Stimulated activated naive CD4-positive, alpha-beta T cell treated with Interleukin-2 at 50 U/mL for 16 hours (primary cell): Measurements from ENCODE around the gene UBQLN1.
"Not testable (repeated sequence)": the region's sequence is repeated elsewhere in the genome, so short reads cannot be mapped to it uniquely, and the experiment has no call there.

Experiments used
- DNase-seq: peaks from one replicate; lab custom pipeline; 2025; lab: John Stamatoyannopoulos, UW

The UBQLN1 gene

DNA sequence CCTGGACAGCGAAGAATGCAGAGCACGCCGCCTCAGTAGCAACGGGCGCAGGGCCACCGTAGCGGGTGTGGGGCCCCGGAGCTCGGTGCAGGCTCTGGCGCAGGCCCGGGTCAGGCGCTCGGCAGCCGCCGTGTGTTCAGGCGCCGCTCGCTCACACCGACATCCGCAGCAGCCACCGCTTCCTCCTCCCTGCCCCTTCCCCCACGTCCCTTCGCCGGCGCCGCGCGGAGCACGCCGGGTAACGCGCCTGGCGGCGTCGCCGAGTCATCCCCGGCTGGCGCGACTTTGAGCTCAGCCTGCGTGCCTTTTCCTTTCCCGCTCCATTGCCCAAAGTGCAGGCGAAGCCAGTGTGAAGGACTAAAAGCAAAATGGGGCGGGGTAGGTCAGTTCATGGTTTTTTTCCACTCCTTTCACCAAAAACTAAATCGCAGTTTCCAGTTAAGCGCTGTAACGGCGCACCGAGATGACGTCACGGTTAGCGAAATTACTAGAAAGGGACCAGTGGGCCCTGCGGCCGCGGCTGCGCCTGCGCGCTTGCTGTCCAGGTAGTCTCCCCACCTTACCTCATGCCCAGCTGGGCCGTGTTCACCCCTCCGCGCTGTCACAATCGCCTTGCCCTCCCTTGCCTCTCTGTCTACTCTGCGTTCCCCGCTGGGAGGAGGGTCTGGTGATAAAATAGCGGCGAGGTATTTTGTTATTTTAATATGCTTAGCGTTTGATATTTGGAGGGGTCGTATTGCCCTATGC, at the start of gene UBQLN1:
TSS of gene UBQLN1 (minus strand) at position 191 of the 747 bp plus-strand sequence. CDS start 279 bp downstream, outside the sequence.
- DNase-seq, result peak; percentile 87

DNA sequence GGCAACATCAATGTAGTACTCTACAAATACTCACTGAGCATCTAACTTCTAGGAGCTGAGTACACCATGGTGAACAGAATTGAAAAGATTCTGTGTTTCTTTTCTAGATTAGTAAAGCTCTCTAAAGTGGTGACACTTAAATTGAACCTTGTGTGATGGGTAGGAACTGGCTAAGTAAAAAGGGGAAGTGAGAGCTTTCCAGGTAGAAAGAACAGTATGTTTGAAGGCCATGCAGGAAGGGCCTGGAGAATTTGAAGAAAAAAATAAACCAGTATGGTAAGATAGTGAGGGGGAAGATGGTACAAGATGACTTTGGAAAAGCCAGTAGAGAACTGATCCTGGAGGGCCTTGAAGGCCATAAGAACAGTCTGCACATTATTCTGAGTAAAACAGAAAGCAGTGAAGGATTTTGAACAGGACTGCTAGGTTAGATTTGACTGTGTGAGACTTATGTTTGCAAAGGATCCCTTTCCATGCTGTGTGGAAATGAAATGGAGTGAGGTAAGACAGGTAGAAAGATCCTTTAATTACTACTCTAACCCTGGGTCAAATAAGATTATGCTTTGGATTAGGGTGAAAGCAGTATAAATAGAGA, 46.7 kb upstream of the UBQLN1 start:
- no peak for DNase-seq

DNA sequence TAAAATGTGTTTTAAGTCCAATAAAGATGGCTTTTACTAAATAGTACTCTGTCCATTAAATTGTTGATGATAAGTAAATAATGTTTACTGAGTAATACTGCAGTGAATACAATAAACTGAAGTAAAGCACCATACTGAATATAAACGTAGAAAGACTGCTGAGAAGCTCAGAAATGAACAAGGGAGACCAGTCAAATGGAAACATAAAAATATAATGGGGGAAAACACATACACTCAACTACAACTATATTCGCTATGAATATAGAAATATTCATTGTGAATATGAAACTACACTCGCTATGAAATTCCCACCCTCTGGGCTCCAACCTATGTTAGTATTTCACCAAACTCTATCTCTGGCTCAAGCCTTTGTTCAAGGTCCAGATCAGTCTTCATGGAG, 41.9 kb upstream of the UBQLN1 start:
- no peak for DNase-seq

DNA sequence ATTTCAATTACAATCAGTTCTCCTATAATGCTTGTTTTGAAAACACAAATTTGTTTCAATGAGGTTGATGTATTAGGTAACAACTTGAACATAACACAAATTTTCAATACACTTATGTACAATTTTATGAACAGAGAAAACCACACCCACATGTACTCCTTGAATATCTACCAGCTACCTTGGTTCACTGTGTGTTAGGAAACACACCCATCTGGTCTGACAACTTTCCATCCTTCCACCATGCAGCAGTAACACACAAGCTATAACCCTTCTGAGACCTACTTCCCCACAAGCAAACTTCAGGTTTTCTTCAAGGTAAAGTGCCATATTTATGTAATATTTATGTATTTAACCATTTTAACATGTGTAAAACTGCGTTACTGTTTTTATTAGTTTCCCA, 36.4 kb upstream of the UBQLN1 start:
- DNase-seq, result no peak

DNA sequence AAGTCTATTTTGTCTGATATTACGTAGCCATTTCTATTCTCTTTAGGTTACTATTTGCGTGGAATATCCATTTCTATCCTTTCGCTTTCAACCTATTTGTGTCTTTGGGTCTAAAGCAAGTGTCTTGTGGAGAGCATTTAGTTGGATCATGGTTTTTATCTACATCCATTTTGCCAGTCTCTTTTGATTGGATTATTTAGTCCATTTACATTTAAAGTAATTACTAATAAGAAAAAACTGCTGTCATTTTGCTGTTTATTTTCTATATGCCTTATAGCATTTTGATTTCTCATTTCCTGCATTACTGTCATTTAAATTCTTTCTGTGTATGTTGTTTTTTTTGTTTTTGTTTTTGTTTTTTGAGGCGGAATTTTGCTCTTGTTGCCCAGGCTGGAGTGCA, 26.0 kb upstream of the UBQLN1 start:
- no peak for DNase-seq

DNA sequence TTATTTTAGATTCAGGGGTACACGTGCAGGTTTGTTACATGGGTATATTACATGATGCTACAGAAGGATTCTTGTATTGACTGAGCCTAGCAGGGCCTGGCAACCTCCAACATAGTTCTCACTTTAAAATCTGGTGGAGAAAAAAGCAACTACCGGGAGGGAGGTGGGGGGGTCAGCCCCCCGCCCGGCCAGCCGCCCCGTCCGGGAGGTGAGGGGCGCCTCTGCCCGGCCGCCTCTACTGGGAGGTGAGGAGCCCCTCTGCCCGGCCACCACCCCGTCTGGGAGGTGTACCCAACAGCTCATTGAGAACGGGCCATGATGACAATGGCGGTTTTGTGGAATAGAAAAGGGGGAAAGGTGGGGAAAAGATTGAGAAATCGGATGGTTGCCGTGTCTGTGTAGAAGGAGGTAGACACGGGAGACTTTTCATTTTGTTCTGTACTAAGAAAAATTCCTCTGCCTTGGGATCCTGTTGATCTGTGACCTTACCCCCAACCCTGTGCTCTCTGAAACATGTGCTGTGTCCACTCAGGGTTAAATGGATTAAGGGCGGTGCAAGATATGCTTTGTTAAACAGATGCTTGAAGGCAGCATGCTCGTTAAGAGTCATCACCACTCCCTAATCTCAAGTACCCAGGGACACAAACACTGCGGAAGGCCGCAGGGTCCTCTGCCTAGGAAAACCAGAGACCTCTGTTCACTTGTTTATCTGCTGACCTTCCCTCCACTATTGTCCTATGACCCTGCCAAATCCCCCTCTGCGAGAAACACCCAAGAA, 21.0 kb upstream of the UBQLN1 start:
- not testable (repeated sequence) for DNase-seq

DNA sequence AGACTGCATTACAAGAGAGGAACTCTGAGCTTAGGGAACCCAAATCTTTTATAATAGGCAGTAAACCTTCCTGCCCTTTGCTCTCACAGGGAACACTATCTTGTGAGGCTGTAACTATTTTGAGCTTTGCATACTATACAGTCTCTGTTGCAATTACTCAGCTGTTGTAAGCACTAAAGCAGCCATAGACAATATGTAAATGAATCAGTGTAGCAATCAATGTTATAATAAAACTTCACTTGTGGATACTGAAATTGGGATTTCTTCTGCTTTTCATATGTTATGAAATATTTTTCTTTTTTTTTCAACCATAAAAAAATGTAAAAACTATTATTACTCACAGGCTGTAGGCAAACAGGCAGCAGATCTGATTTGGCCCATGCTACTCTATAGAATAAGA, 16.7 kb upstream of the UBQLN1 start:
- no peak for DNase-seq

DNA sequence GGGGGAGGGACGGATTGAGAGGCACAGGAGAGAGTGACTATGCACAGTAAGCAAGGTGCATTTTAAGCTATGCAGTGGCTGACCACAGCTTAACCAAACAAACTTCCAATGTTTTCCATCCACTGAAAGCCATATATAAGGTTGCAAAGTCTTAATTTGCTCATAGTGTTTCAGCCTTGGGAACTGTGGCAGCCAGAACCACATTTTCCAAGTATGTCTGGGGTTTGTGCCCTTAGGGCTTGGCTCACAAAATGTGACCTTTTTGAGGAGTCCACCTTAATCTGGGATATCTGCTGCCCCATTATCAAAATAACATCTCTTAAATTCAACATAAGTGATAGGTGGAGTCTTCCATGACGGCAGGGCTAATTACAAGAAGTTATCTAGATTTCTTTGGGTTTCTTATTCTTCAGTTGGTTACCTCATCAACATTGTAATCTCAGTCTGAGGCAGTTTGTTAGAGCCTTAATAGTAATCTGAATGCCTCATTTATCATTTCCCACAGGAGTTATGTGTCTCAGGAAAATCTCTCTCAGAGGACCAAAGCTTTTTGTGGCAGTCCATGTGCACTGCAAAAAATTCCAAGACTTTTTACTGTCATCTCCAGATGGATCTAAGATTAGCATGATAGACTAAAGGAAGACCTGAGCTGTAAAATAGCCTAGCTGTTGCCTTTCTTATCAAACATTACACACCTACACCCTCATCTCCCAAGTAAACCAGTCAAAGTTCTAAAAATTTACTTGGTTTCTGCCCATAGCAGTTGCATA, 15.2 kb upstream of the UBQLN1 start:
- no peak for DNase-seq

DNA sequence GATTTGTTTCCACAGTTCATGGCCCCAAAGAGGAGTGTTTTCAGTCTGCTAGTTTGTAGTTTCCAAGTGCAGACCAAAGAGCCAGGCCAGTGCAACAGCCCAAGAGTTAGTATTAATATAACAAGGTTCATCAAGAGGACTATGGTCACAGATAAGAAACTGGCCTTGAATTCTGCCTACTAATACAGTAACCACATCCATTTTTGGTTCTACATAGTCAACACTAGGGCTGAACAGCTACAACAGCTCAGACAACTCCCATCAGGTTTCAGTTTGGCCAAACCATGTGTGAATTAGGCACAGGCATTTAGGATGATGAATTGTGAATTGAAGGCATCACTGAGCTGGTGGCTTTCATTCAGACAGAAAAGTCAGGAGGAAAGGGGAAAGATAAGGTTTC, 13.8 kb upstream of the UBQLN1 start:
- DNase-seq, result no peak

DNA sequence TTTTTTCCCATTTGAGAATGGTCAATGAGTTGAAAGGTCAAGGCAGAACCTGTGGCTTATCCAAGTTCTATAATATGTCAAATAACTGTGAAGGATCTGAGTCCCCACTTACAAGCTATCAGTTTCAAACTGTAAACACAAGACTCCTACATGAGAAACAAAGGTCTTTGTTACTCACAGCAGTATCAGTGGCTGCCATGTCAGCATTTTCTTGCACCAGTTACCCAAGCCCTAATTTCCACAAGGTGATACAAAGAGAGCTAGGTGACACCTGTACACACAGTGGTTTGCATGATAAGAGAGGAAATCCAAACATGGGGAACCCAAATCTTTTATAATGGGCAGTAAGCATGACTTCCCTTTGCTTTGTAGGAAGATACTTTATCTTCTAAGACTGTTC, 8.0 kb upstream of the UBQLN1 start:
- DNase-seq, result no peak

DNA sequence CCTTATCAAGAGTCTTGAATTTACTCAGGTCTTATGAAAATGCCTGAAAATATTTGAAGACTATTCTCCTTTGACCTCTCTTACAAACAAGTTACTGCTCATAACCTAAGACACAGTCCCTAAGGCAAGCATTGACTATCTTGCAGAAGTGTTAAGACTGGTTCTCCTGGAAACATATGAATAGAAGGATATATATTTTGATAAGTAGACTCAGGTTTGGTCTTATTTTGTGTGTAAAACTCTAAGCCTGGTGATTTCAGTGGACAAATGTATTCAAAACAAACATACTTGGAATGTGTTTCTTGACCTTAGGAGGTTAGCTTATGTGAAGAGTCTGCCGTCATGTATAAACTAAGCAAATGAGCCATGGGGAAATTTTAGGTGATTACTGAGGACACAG, 7.5 kb upstream of the UBQLN1 start:
- DNase-seq, result no peak

DNA sequence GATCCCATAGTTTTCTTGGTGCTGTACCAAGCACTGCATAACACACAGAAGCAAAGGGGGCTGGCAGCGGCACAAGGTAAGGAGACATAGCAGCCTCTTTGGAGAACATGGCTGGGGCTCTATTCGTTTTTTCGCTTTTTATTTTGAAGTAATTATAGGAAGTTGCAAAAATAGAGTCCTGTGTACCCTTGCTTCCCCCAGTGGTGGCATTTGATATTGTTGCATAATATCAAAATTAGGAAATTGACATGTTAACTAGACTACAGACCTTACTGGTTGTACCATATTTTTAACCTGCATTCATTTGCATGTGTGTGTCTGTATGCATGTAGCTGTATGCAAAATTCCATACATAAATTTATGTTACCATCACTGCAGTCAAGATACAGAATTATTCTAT, 6.6 kb upstream of the UBQLN1 start:
- no peak for DNase-seq

DNA sequence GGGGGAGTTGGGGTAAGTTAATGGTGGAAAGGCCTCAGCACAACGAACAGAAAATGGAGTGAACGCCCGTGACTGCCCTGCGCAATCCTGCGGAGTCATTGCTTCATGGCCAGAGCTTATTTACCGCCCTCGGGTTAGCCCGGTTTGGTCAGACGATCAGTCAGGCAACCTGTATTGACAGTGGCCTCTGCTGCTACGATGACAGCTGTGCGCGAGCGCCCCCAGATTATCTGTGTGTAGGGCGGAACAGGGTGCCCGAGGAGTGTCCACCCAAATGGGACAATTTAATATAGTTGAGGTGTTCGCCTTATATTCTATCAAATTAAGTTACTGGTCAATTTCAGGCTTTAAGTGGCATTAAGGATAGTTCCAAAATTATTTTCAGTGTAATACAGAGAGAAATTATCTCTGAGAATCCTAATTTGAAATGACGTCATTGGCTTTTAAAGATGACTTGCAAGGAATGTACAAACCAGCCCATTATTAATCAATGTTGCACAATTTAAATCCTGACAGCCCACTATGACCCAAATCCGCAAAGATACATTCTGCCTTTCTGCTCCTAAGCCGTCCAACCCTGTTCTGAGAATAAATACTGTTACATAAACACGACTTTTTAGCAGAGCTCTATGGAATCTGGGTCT, 879 bp upstream of the UBQLN1 start:
- peak; percentile 38 for DNase-seq

DNA sequence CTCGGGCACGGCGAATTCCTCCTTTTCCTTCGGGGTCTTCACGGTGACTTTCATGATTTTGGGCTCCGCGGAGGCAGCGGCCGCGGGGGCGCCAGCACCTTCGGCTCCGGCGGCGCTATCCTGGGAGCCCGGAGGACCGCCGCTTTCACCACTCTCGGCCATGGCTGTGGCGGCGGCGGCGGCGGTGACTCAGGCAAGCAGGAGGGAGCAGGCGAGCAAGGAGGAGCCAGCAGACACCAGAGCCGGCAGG, 315 bp downstream of the UBQLN1 start:
- DNase-seq, result peak; percentile 82

DNA sequence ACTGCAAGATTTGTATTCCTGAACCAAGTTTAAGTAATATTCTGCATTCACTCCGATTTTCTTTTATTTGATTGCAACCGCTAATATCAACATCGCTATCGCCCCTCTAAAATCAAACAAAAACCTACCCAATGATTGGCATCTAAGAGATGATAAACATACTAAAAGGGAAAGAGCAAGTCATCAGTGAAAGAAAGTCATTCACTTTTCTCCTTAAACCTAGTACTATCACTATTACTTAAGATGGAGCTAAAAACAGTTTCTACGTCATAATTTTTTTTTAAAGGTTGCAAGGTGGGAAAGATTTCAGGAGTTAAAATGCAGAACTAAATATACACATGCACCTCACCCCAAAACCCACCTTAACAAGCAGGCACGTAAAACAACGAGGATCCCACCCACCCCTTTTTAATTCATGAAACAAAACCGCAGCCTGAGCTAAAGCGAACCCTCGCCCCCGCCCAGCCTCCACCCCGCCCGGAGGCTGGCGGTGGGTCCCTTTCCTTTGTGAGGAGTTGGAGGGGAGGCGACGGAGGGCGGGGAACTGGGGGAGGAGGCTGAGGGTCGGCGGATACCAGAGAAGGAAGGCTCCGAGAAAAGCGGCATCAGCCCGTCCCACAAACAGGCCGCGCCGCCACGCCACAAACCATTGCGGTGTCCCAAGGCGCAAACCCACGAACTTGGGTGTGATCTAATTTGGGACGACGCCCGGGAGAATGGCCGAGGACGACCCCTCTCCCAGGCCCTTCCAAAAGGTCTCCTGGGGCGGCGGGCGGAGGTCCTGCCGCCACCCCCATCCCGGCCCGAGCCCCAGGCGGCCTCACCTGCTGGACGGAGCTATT, 861 bp downstream of the UBQLN1 start:
- peak; percentile 75 for DNase-seq

DNA sequence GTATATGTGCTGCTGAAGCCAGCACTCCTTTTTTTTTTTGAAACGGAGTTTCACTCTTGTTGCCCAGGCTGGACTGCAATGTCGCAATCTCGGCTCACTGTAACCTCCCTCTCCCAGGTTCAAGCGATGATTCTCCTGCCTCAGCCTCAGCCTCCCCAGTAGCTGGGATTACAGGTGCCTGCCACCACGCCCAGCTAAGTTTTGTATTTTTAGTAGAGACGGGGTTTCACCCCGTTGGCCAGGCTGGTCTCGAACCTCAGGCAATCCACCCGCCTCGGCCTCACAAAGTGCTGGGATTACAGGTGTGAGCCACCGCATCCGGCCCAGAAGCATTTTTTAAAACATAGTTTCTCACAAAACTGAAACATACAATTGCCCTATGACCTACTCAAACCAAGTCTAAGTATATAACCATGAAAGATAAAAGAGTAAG, 2.5 kb downstream of the UBQLN1 start:
- peak; percentile 15 for DNase-seq

DNA sequence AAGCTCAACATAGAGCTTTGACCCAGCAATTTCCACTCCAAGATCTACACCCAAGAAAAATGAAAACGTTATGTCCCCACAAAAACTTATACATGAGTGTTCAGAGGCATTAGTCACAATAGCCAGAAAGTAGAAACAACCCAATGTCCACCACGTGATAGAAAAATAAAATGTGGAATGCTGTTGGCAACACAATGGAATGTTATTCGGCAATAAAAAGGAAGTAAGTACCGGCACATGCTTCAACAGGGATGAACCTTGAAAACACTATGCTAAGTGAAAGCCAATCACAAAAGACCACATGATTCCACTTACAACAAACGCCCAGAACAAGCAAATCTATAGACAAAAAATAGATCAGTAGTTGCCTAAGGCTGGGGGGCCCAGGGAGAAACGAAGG, 6.0 kb downstream of the UBQLN1 start:
- DNase-seq, result no peak

DNA sequence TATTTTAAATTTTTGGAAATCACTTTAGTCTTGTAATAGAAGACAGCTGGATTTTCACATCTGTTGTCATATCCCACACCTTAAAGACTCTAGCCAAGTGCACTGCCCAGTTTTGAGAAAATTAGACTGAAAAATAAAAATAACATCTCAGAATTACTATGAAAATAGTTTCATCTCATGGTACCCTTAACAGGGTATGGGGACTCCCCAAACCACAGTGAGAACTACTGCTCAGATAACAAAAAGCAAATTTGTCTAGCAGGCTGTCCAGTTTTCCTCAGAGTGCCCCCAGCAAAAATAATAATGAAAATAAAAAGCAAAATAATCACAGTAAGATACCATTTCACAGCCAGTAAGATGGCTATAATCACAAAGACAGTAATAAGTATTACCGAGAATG, 6.5 kb downstream of the UBQLN1 start:
- no peak for DNase-seq

DNA sequence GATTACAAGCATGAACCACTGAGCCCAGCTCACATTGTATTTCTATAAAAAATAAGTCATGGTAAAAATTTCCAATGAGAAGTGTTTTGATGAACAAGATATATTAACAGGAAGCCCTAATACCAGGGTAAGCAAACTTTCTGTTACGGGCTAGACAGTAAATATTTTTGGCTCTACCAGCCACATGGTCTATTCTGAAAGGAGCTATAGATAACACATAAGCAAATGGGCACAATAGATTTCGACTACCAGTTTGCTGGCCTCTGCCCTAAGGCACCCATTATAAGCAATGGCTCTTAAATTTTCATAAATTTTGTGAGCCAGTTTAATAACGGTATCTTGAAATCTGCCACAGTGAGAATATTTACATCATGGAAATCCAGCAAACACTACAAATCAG, 8.1 kb downstream of the UBQLN1 start:
- DNase-seq, result no peak

DNA sequence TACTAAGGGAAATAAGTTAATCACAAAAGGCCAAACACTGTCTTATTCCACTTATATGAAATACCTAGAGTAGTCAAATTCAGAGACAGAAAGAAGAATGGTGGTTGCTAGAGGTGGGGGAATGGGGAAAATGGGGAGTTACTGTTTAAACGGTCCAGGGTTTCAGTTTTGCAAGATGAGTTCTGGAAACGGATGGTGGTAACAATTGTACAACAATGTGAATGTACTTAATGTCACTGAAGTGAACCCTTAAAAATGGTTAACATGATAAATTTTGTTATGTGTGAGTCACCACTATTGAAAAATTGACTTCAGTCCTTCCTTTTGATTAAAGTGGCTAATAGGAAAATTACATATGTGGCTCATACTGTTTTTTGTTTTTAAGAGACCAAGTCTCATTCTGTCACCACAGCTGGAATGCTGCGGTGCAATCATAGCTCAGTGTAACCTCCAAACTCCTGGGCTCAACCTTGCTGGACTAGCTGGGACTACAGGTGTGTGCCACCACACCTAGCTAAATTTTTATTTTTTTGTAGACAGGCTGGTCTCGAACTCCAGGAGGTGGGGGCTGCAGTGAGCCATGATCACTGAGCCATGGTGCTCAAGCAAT, 8.7 kb downstream of the UBQLN1 start:
- no peak for DNase-seq

DNA sequence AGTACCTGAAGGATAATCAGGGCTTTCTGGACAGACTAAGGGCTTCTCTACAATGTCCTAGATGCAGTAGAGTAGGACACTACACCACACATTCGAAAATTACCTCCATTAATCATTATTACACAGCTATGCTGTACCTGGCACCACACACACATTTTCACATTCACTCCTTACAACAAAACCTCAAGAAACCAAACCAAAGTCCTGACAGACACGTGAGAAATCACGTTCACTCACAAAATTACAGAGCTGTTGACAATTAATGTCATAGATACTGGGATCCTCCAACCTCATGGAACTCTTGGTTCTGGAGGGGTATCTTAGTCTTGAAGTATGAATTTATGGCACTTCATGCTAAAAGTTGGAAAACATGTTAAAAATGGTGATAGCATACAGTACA, 16.3 kb downstream of the UBQLN1 start:
- no peak for DNase-seq
